ENCODE results near the gene SAT1. TPM values are rescaled to one million over a fixed set of nuclear protein-coding genes. Genes with fewer than 3 reads are reported as not detected.
A peak's percentile ranks its signal among the peaks of the same experiment; 100 is the strongest.
"Not testable (repeated sequence)": the region's sequence is repeated elsewhere in the genome, so short reads cannot be mapped to it uniquely, and the experiment has no call there.

Gene SAT1
- total and polyA plus RNA-seq, 2 of the 13 experiments (the other 11 are each of a cell fraction or from before 2014, with no cell fraction given) = 216 to 1,243 TPM

DNA sequence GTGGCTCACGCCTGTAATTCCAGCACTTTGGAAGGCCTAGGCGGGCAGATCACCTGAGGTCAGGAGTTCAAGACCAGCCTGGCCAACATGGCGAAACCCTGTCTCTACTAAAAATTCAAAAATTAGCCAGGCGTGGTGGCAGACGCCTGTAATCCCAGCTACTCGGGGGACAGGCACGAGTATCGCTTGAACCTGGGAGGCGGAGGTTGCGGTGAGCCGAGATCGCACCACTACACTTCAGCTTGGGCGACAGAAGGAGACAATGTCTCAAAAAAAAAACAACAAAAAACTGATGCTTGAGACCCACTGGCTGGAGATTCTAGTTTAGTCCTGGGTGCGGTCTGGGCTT lies 39.4 kb upstream of the SAT1 start:
- H3K9me3 ChIP-seq (ENCODE audit: low read length); ATAC-seq; H3K36me3 ChIP-seq (replicated peaks in 1 of 2; ENCODE audit: control insufficient read depth in 1 of 2, insufficient read depth in 2 of 2, low read length in 2 of 2); H2AFZ ChIP-seq (ENCODE audit: low read length); BruUV-seq (replicated peaks); in situ Hi-C loops (cut with HindIII; ENCODE audit: extremely low pct_ligation_motif_present, low pct_unique_long_range_greater_than_20kb); H4K20me1 ChIP-seq (ENCODE audit: insufficient read depth, low read length); intact Hi-C loops (cut with micrococcal nuclease; ENCODE audit: unreplicated experiment); DNase-seq (ENCODE audit: low spot score); CTCF ChIA-PET (ENCODE audit: low intra/inter-chr PET ratio, low total read pairs); FAIRE-seq; H3K27me3 ChIP-seq (ENCODE audit: control insufficient read depth in 1 of 2, insufficient read depth in 2 of 2, low read length in 2 of 2); TF ChIP-seq CREB1 (IDR thresholded peaks at IDR 0.05): not testable (repeated sequence)
- H3K4me3 ChIP-seq (replicated peaks in 1 of 3; ENCODE audit: insufficient read depth in 1 of 3, low read depth in 2 of 3, low read length in 3 of 3) = peak overlapping the region in 2 of 3 experiments; percentile 4 to 79; a peak in 2 of 6 replicates
- H3K9ac ChIP-seq (ENCODE audit: insufficient read depth, low read depth, low read length) = peak overlapping the region; percentile 47
- H3K4me1 ChIP-seq (ENCODE audit: insufficient read depth, low read length) = peaks cover 10% of the 10 kb centered on the region; the same call in 1 of the 2 replicates
- H3K79me2 ChIP-seq (ENCODE audit: insufficient read depth, low read length) = peaks cover 31% of the 10 kb centered on the region
- POLR2A ChIA-PET = interaction anchor here (0.7 to 1.6 kb wide), 7 partner anchors 27 to 164 kb away, joined by 3 to 12 read pairs (median 6); partner anchors contain the start of genes APOO, CXorf58, PRDX4 and SAT1
- peak overlapping the region; percentile 62 for H3K27ac ChIP-seq (ENCODE audit: extremely low read length, insufficient read depth, low read length)
- TF ChIP-seq YY1 (IDR thresholded peaks at IDR 0.05; ENCODE audit: insufficient read depth, insufficient replicate concordance, low read depth, low read length) (peak; percentile 1), ZMYM3 (CRISPR knock-in tag; IDR thresholded peaks at IDR 0.05) (0 out of 2 replicates have a peak, but pooled peaks have one; percentile 14), CREB1 (CRISPR knock-in tag; IDR thresholded peaks at IDR 0.05) (peak; percentile 5; the same call in 1 of the 2 replicates)
- peak overlapping the region; percentile 73 for H3K4me2 ChIP-seq (ENCODE audit: low read depth, low read length)
- WGBS (ENCODE audit: low lambda C conversion rate) = 74% methylated on average over 11 of the region's 14 CpGs

DNA sequence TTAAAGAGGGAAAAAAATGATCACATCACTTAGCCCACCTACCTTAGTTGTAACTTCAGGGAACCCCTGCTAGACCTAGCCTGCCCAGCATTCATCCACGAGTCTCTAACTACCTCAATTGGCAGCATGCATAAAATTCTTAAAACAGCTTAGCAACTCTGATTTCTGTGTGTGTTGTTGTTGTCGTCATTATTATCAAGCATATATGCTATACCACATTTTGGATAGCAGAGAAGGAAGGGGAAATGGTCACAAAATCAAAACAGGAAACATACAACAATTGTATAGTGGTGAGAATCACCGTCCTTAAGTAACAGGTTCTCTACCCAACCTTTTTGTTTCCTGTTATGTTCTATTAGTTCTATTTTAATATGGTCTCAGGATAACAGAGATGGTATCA lies 37.2 kb upstream of the SAT1 start:
- FAIRE-seq = no peak

More for the DNA sequence above, 37.2 kb upstream of the SAT1 start:
- ChIA-PET POLR2A (no interaction called here), CTCF (ENCODE audit: low intra/inter-chr PET ratio, low total read pairs) (no interaction called here)
- H3K79me2 ChIP-seq (ENCODE audit: insufficient read depth, low read length) = peaks cover 16% of the 10 kb centered on the region
- H3K36me3 ChIP-seq (replicated peaks in 1 of 2; ENCODE audit: control insufficient read depth in 1 of 2, insufficient read depth in 2 of 2, low read length in 2 of 2) = no peaks in the 10 kb centered on the region
- ATAC-seq (no peak), DNase-seq (ENCODE audit: low spot score) (no peak)
- TF ChIP-seq, protein P1, sequence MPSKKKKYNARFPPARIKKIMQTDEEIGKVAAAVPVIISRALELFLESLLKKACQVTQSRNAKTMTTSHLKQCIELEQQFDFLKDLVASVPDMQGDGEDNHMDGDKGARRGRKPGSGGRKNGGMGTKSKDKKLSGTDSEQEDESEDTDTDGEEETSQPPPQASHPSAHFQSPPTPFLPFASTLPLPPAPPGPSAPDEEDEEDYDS (CRISPR knock-in tag; IDR thresholded peaks at IDR 0.05) = no peak
- TF ChIP-seq FIP1L1 (IDR thresholded peaks at IDR 0.05; ENCODE audit: borderline replicate concordance, insufficient read depth, low read depth, low read length) (no peak), CEBPG (CRISPR knock-in tag; IDR thresholded peaks at IDR 0.05) (no peak), ERF (CRISPR knock-in tag; IDR thresholded peaks at IDR 0.05) (no peak), HES4 (CRISPR knock-in tag; IDR thresholded peaks at IDR 0.05; ENCODE audit: borderline replicate concordance) (no peak), NFIB (CRISPR knock-in tag; IDR thresholded peaks at IDR 0.05; ENCODE audit: borderline replicate concordance) (no peak)
- H3K27ac ChIP-seq (ENCODE audit: extremely low read length, insufficient read depth, low read length) = no peak overlapping the region
- no peak overlapping the region for H3K4me3 ChIP-seq (replicated peaks in 1 of 3; ENCODE audit: insufficient read depth in 1 of 3, low read depth in 2 of 3, low read length in 3 of 3)
- 80% methylated on average over 3 of the region's 3 CpGs for WGBS (ENCODE audit: low lambda C conversion rate)
- intact Hi-C loops (cut with micrococcal nuclease; ENCODE audit: unreplicated experiment) (no loop called here), in situ Hi-C loops (cut with HindIII; ENCODE audit: extremely low pct_ligation_motif_present, low pct_unique_long_range_greater_than_20kb) (no loop called here)
- H3K4me2 ChIP-seq (ENCODE audit: low read depth, low read length) = no peak overlapping the region
- H3K9me3 ChIP-seq (ENCODE audit: low read length) = no peaks in the 10 kb centered on the region
- H3K27me3 ChIP-seq (ENCODE audit: control insufficient read depth in 1 of 2, insufficient read depth in 2 of 2, low read length in 2 of 2) = no peaks in the 10 kb centered on the region
- BruUV-seq (replicated peaks) = no TSS peak
- H3K9ac ChIP-seq (ENCODE audit: insufficient read depth, low read depth, low read length) = no peak overlapping the region
- peaks cover 10% of the 10 kb centered on the region; the same call in 1 of the 2 replicates for H3K4me1 ChIP-seq (ENCODE audit: insufficient read depth, low read length)
- H4K20me1 ChIP-seq (ENCODE audit: insufficient read depth, low read length) = no peaks in the 10 kb centered on the region
- H2AFZ ChIP-seq (ENCODE audit: low read length) = no peak overlapping the region

Measured in HepG2 (cell line).